ENCODE measurements around the gene PKP1.

The PKP1 gene

GRCh38 chr1:201269900-201270410, 13.4 kb upstream of the PKP1 start:
- TF ChIP-seq, protein P1, sequence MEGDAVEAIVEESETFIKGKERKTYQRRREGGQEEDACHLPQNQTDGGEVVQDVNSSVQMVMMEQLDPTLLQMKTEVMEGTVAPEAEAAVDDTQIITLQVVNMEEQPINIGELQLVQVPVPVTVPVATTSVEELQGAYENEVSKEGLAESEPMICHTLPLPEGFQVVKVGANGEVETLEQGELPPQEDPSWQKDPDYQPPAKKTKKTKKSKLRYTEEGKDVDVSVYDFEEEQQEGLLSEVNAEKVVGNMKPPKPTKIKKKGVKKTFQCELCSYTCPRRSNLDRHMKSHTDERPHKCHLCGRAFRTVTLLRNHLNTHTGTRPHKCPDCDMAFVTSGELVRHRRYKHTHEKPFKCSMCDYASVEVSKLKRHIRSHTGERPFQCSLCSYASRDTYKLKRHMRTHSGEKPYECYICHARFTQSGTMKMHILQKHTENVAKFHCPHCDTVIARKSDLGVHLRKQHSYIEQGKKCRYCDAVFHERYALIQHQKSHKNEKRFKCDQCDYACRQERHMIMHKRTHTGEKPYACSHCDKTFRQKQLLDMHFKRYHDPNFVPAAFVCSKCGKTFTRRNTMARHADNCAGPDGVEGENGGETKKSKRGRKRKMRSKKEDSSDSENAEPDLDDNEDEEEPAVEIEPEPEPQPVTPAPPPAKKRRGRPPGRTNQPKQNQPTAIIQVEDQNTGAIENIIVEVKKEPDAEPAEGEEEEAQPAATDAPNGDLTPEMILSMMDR (conservative IDR thresholded peaks at IDR 0.05) = no peak
- no peak for TF ChIP-seq ZFX (IDR thresholded peaks at IDR 0.05)

GRCh38 chr1:201270616-201271390, 12.5 kb upstream of the PKP1 start:
- H3K27ac ChIP-seq = no peak overlapping the region
- TF ChIP-seq, protein P1 (conservative IDR thresholded peaks at IDR 0.05) = no peak
- no peak for TF ChIP-seq ZFX (IDR thresholded peaks at IDR 0.05)

More at GRCh38 chr1:201269900-201270410, 13.4 kb upstream of the PKP1 start:
- H3K27ac ChIP-seq = no peak overlapping the region

- no peak overlapping the region for H3K27ac ChIP-seq
- no peak for TF ChIP-seq ZFX (IDR thresholded peaks at IDR 0.05)
- TF ChIP-seq, protein P1 (conservative IDR thresholded peaks at IDR 0.05) = no peak
These were observed 10.5 kb upstream of the PKP1 start for GRCh38 chr1:201272799-201273198.

- no peak overlapping the region; the same call in 1 of the 2 replicates for H3K27ac ChIP-seq
- TF ChIP-seq ZFX (IDR thresholded peaks at IDR 0.05) = no peak
- TF ChIP-seq, protein P1 (conservative IDR thresholded peaks at IDR 0.05) = no peak
These were observed 8.6 kb upstream of the PKP1 start for GRCh38 chr1:201274616-201275252.

GRCh38 chr1:201275253-201275666, 8.0 kb upstream of the PKP1 start:
- no peak for TF ChIP-seq ZFX (IDR thresholded peaks at IDR 0.05)
- TF ChIP-seq, protein P1 (conservative IDR thresholded peaks at IDR 0.05) = no peak
- H3K27ac ChIP-seq = no peak overlapping the region; the same call in 1 of the 2 replicates

DNA sequence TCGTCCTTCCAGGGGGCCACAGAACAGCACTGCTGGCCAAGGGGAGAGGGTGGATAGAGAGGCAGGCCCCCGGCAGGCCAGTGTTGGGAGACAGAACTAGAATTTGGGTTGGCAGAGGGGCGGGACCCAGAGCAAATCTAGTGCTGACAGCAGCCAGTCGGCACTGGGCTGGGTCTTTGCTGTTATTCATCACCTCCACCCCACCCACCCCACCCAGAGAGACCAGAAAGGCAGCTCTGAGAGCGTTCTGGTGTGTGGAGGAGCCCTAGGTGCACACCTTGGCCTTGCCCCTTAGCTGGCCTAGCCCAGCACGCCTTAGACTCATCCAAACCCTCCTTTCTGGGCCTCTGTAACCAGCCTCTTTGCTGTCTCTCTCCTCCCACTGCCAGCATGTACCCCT, 6.4 kb upstream of the PKP1 start:
- peak overlapping the region; percentile 1; the same call in 1 of the 2 replicates for H3K27ac ChIP-seq
- TF ChIP-seq, protein P1 (conservative IDR thresholded peaks at IDR 0.05) = no peak
- TF ChIP-seq ZFX (IDR thresholded peaks at IDR 0.05) = no peak

DNA sequence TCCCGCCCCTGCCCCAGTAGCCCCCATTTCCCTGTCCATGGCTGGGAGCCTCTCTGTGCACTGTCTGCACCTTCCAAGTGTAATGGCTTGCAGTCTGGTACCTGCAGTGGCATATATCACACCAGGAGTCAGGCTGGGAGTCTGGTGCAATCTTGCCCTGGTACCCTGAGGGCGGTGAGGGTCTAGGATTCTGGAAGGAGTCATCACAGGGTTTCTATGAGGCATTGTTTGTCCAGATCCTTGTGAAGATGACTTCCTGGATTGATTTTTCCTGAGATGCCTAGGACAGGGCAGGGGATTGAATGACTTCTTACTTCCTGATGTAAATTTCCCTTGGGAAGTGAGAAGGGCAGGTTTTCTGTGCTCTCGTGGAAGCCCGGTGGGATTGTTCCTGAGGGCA, 5.9 kb upstream of the PKP1 start:
- TF ChIP-seq, protein P1 (conservative IDR thresholded peaks at IDR 0.05) = no peak
- TF ChIP-seq ZFX (IDR thresholded peaks at IDR 0.05) = no peak
- H3K27ac ChIP-seq = peak overlapping the region; percentile 1; the same call in 1 of the 2 replicates

Measured in C4-2B (cell line).